Endothelial cell of umbilical vein (primary cell): ENCODE measurements around the gene PRR3.

ENCODE experiments used
- CTCF ChIP-seq, 2 donors: IDR thresholded peaks; 1 replicate in 1 of 2; 2 replicates in 1 of 2; pipeline ENCODE4 v1.5.1; 2011; ENCODE audit warnings: low read length in 2 of 2, mild to moderate bottlenecking in 2 of 2, moderate library complexity in 2 of 2, control low read depth in 1 of 2, inconsistent platforms in 1 of 2, low read depth in 1 of 2; ENCODE audit not compliant: insufficient read depth in 1 of 2; ENCODE audit errors: extremely low read depth in 1 of 2
- EZH2 ChIP-seq: IDR thresholded peaks from 2 replicates; pipeline ENCODE4 v1.6.1; 2012; ENCODE audit warnings: borderline replicate concordance, low read depth, mild to moderate bottlenecking, moderate library complexity, low read length, inconsistent platforms; ENCODE audit not compliant: severe bottlenecking
- POLR2A ChIP-seq: IDR thresholded peaks from 2 replicates; pipeline ENCODE4 v1.6.1; 2012; ENCODE audit warnings: low read depth, mild to moderate bottlenecking, control low read depth, low read length
- POLR2AphosphoS5 ChIP-seq: IDR thresholded peaks from 2 replicates; pipeline ENCODE4 v1.6.1; 2012; ENCODE audit warnings: low read depth, mild to moderate bottlenecking, control low read depth, low read length, moderate library complexity; ENCODE audit not compliant: insufficient read depth

GRCh38 chr6:30537931-30538330 is 19.2 kb upstream of the PRR3 start:
- no peak for TF ChIP-seq EZH2
- no peak for TF ChIP-seq CTCF (IDR thresholded peaks at IDR 0.05; ENCODE audit: extremely low read depth in 1 of 2, insufficient read depth in 1 of 2, low read depth in 1 of 2, low read length in 2 of 2)
- TF ChIP-seq POLR2AphosphoS5, result no peak
- TF ChIP-seq POLR2A, result no peak
